ENCODE data around the gene TPPP3. TPM values are rescaled to one million over a fixed set of nuclear protein-coding genes. Genes with fewer than 3 reads are reported as not detected.
"Not testable (repeated sequence)": the region's sequence is repeated elsewhere in the genome, so short reads cannot be mapped to it uniquely, and the experiment has no call there.

The TPPP3 gene
- total RNA-seq, 1 experiment from 2014 or later = 3.1 TPM

DNA sequence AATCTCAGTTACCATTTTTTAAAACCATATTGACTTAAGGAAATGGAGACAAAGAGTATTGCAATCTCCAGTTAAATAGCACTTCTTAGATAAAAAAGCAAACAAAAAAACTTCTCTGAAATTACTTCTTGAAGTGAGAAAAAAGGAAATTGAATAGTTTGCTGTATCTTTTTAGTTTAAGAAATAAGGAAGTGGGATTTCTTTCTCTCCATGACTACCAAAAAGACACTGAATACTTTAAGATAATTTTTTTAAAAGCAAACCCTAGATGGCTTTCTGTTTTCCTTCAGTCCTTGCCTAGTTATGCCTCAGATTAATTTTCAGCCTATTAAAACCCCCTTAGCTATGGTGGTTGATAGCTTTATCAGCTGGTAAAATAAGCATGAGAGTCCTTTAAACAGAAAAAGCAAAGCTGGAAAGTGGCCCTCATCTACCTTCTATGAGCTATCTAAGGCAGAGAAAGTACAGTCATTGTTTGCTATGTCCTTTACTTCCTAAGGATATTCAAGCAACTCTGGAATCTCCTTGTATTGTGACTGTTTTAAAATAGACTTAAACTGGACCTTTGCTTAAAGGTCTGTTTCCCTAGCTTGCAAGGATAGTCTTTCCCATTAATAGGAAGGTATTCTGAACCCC is 28.6 kb downstream of the TPPP3 start:
- BruUV-seq (replicated peaks) = no TSS peak
- intact Hi-C loops (cut with micrococcal nuclease; ENCODE audit: unreplicated experiment) = no loop called here
- Histone ChIP-seq H3K9me3 (ENCODE audit: insufficient read depth, low read depth) (no peaks in the 10 kb centered on the region), H3K4me1 (replicated peaks; ENCODE audit: insufficient read depth) (no peaks in the 10 kb centered on the region), H3K4me2 (no peak overlapping the region), H3K27me3 (ENCODE audit: insufficient read depth, low read depth) (peaks cover 24% of the 10 kb centered on the region), H4K20me1 (ENCODE audit: insufficient read depth) (no peaks in the 10 kb centered on the region), H3K27ac (no peak overlapping the region), H3K9me2 (ENCODE audit: insufficient read depth) (no peaks in the 10 kb centered on the region), H3K79me2 (ENCODE audit: low read depth) (no peaks in the 10 kb centered on the region), H3K4me3 (no peak overlapping the region), H3F3A (ENCODE audit: insufficient read depth, low read depth) (peaks cover 14% of the 10 kb centered on the region; the same call in 1 of the 2 replicates), H3K36me3 (ENCODE audit: low read depth) (no peaks in the 10 kb centered on the region), H2AFZ (no peak overlapping the region)
- ChIA-PET CTCF (no interaction called here), POLR2A (ENCODE audit: unreplicated experiment) (interaction anchor here (0.6 kb wide), 1 partner anchor 295 kb away, joined by 5 read pairs; no protein-coding TSS in a partner anchor)
- TF ChIP-seq EZH2 (IDR thresholded peaks at IDR 0.05; ENCODE audit: low read depth) = no peak
- TF ChIP-seq, protein P1, sequence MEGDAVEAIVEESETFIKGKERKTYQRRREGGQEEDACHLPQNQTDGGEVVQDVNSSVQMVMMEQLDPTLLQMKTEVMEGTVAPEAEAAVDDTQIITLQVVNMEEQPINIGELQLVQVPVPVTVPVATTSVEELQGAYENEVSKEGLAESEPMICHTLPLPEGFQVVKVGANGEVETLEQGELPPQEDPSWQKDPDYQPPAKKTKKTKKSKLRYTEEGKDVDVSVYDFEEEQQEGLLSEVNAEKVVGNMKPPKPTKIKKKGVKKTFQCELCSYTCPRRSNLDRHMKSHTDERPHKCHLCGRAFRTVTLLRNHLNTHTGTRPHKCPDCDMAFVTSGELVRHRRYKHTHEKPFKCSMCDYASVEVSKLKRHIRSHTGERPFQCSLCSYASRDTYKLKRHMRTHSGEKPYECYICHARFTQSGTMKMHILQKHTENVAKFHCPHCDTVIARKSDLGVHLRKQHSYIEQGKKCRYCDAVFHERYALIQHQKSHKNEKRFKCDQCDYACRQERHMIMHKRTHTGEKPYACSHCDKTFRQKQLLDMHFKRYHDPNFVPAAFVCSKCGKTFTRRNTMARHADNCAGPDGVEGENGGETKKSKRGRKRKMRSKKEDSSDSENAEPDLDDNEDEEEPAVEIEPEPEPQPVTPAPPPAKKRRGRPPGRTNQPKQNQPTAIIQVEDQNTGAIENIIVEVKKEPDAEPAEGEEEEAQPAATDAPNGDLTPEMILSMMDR (conservative IDR thresholded peaks at IDR 0.05) = no peak
- no peak for DNase-seq

DNA sequence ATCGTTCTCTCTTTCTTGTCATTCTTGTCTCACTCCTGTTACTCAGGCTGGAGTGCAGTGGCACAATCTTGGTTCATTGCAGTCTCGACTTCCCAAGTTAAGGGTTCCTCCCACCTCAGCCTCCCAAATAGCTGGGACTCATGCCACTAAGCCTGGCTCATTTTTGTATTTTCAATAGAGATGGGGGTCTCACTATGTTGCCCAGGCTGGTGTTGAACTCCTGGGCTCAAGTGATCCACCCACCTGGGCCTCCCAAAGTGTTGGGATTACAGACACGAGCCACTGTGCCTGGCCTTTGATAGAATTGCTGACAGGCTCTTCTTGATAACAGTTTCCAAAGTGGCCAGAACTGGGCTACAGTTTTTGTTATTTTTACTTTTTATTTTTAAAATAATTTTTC is 32.3 kb downstream of the TPPP3 start:
- no peaks in the 10 kb centered on the region for H4K20me1 ChIP-seq (ENCODE audit: insufficient read depth)
- POLR2A ChIA-PET (ENCODE audit: unreplicated experiment) = no interaction called here

DNA sequence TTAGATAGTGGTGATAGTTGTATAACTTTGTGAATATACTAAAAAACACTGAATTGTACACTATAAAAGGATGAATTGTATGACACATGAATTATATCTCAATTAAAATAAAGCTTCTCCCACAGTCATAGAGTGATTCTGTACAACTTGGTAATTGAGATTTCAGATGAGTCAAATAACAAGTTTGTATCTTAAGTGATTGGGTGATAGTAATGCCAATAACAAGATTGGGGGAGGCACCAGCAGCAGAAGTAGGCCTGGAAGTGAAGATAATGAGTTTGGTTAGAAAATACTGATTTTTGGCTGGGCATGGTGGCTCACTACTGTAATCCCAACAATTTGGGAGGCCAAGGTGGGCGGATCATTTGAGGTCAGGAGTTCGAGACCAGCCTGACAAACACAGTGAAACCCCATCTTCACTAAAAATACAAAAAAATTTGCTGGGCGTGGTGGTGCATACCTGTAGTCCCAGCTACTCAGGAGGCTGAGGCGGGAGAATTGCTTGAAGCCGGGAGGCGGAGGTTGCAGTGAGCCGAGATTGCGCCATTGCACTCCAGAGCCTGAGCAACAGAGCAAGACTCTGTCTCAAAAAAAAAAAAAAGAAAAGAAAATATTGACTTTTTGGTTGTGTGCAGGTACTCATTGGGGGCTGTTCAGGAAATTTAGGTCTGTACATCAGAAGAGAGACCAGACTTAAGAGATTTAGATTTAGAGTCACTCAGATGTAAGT is 33.6 kb downstream of the TPPP3 start:
- H3K4me1 ChIP-seq (replicated peaks; ENCODE audit: insufficient read depth); BruUV-seq (replicated peaks); H2AFZ ChIP-seq; DNase-seq; H3K27me3 ChIP-seq (ENCODE audit: insufficient read depth, low read depth); H3K9me2 ChIP-seq (ENCODE audit: insufficient read depth); H3K9me3 ChIP-seq (ENCODE audit: insufficient read depth, low read depth); H3K27ac ChIP-seq; CTCF ChIA-PET; intact Hi-C loops (cut with micrococcal nuclease; ENCODE audit: unreplicated experiment); H3K4me2 ChIP-seq; H3K79me2 ChIP-seq (ENCODE audit: low read depth); H3K36me3 ChIP-seq (ENCODE audit: low read depth); H4K20me1 ChIP-seq (ENCODE audit: insufficient read depth); H3K4me3 ChIP-seq: not testable (repeated sequence)
- H3F3A ChIP-seq (ENCODE audit: insufficient read depth, low read depth) = peaks cover 14% of the 10 kb centered on the region; the same call in 1 of the 2 replicates
- POLR2A ChIA-PET (ENCODE audit: unreplicated experiment) = interaction anchor here (0.6 to 0.7 kb wide), 3 partner anchors 21 to 1316 kb away, joined by 3 to 15 read pairs (median 15); no protein-coding TSS in a partner anchor

More for the DNA sequence above, 32.3 kb downstream of the TPPP3 start:
- DNase-seq = no peak
- Histone ChIP-seq H3K9me2 (ENCODE audit: insufficient read depth) (no peaks in the 10 kb centered on the region), H3F3A (ENCODE audit: insufficient read depth, low read depth) (peaks cover 14% of the 10 kb centered on the region; the same call in 1 of the 2 replicates), H3K4me2 (no peak overlapping the region), H3K9me3 (ENCODE audit: insufficient read depth, low read depth) (no peaks in the 10 kb centered on the region), H3K4me3 (no peak overlapping the region), H3K36me3 (ENCODE audit: low read depth) (no peaks in the 10 kb centered on the region), H3K4me1 (replicated peaks; ENCODE audit: insufficient read depth) (no peaks in the 10 kb centered on the region), H3K79me2 (ENCODE audit: low read depth) (no peaks in the 10 kb centered on the region), H3K27me3 (ENCODE audit: insufficient read depth, low read depth) (no peaks in the 10 kb centered on the region), H2AFZ (no peak overlapping the region), H3K27ac (no peak overlapping the region)
- intact Hi-C loops (cut with micrococcal nuclease; ENCODE audit: unreplicated experiment) = no loop called here
- CTCF ChIA-PET = no interaction called here
- TF ChIP-seq, protein P1 (conservative IDR thresholded peaks at IDR 0.05) = no peak
- TF ChIP-seq EZH2 (IDR thresholded peaks at IDR 0.05; ENCODE audit: low read depth) = no peak
- BruUV-seq (replicated peaks) = no TSS peak

All from PC-9 (cell line).